HepG2 (cell line): ENCODE measurements around the gene RNF114. TPM values are rescaled to one million over a fixed set of nuclear protein-coding genes. Genes with fewer than 3 reads are reported as not detected.

Source experiments
- ASH2L ChIP-seq: fragments of 300-600, 200-600 bp; sonication (generic); IDR thresholded peaks from 2 replicates; pipeline ENCODE4 v1.7.0; 2017; ENCODE audit warnings: low read depth, mild to moderate bottlenecking, moderate library complexity, mixed read lengths, low read length; ENCODE audit not compliant: insufficient read length
- ATF2 ChIP-seq: sonication (generic); formaldehyde crosslinking; IDR thresholded peaks from 2 replicates; pipeline ENCODE4 v1.4.0; 2020; ENCODE audit warnings: missing genetic modification reagents
- CREB3 ChIP-seq: sonication (generic); formaldehyde crosslinking; IDR thresholded peaks from 2 replicates; pipeline ENCODE4 v1.5.0; 2020; ENCODE audit warnings: missing genetic modification reagents
- JDP2 ChIP-seq: sonication (generic); formaldehyde crosslinking; IDR thresholded peaks from 2 replicates; pipeline ENCODE4 v1.8.1; 2022; ENCODE audit warnings: missing genetic modification reagents, borderline replicate concordance
- MEF2D ChIP-seq: sonication (generic); formaldehyde crosslinking; IDR thresholded peaks from 2 replicates; pipeline ENCODE4 v1.5.1; 2020; ENCODE audit warnings: mild to moderate bottlenecking, missing genetic modification reagents
- PRMT3 ChIP-seq: sonication (generic); formaldehyde crosslinking; IDR thresholded peaks from 2 replicates; pipeline ENCODE4 v1.8.1; 2022; ENCODE audit warnings: low read depth, mild to moderate bottlenecking, moderate library complexity, missing genetic modification reagents, borderline replicate concordance
- RCOR2 ChIP-seq: IDR thresholded peaks from 2 replicates; pipeline ENCODE4 v1.6.1; 2016; ENCODE audit warnings: missing biosample characterization, missing genetic modification reagents
- RFX3 ChIP-seq: IDR thresholded peaks from 2 replicates; pipeline ENCODE4 v1.6.1; 2016; ENCODE audit warnings: missing biosample characterization, missing genetic modification reagents
- SOX6 ChIP-seq, 2 experiments: fragments of 450-650 bp in 1 of 2; sonication (generic) in 1 of 2; formaldehyde crosslinking in 1 of 2; IDR thresholded peaks; 2 replicates each; pipeline versions ENCODE4 v1.4.0 to v1.6.1; 2017 to 2020; ENCODE audit warnings: antibody characterized with exemption in 1 of 2, mild to moderate bottlenecking in 1 of 2, missing genetic modification reagents in 1 of 2
- SSRP1 ChIP-seq: IDR thresholded peaks from 2 replicates; pipeline ENCODE4 v1.6.1; 2016; ENCODE audit warnings: control low read depth
- TBP ChIP-seq: sonication (generic); formaldehyde crosslinking; IDR thresholded peaks from 2 replicates; pipeline ENCODE4 v1.5.0; 2020; ENCODE audit warnings: missing genetic modification reagents
- TGIF2 ChIP-seq: IDR thresholded peaks from 2 replicates; pipeline ENCODE4 v1.6.1; 2016; ENCODE audit warnings: control low read depth, missing compliant biosample characterization
- ZC3H4 ChIP-seq: sonication (generic); formaldehyde crosslinking; IDR thresholded peaks from 2 replicates; pipeline ENCODE4 v1.4.0; 2020; ENCODE audit warnings: missing genetic modification reagents, borderline replicate concordance
- ZFP36L1 ChIP-seq: sonication (generic); formaldehyde crosslinking; IDR thresholded peaks from 2 replicates; pipeline ENCODE4 v1.8.0; 2022; ENCODE audit warnings: mild to moderate bottlenecking, missing genetic modification reagents, moderate library complexity
- ZFP37 ChIP-seq: sonication (generic); formaldehyde crosslinking; IDR thresholded peaks from 2 replicates; pipeline ENCODE4 v1.4.0; 2020; ENCODE audit warnings: missing genetic modification reagents, borderline replicate concordance
- ZNF235 ChIP-seq: sonication (generic); formaldehyde crosslinking; IDR thresholded peaks from 2 replicates; pipeline ENCODE4 v1.8.1; 2023; ENCODE audit warnings: mild to moderate bottlenecking, missing genetic modification reagents, borderline replicate concordance
- ZNF282 ChIP-seq: fragments of 450-650 bp; IDR thresholded peaks from 2 replicates; pipeline ENCODE4 v1.6.1; 2018; ENCODE audit not compliant: partially characterized antibody
- ZNF841 ChIP-seq: sonication (generic); formaldehyde crosslinking; IDR thresholded peaks from 2 replicates; pipeline ENCODE4 v1.8.1; 2023; ENCODE audit warnings: missing genetic modification reagents, borderline replicate concordance
- polyA plus RNA-seq, 8 experiments: library from polyadenylated mRNA; depleted of rRNA in 3 of 8; stranded (reverse) in 7 of 8; unstranded in 1 of 8; fragments of >200 nt; fragmentation: Illumina TruSeq in 4 of 8; extraction: Trizol in 4 of 8; gene quantifications; 2 replicates each; pipeline versions ENCODE4 v1.2.1 to v1.2.3, GENCODE V29; 2011 to 2016; ENCODE audit warnings: low read depth in 4 of 8, missing spikeins in 1 of 8, mixed read lengths in 1 of 8; ENCODE audit not compliant: insufficient read depth in 1 of 8
- total RNA-seq, 5 experiments: library from RNA; depleted of rRNA; stranded (reverse); fragments of >200 nt; fragmentation: Illumina TruSeq; extraction: Trizol; gene quantifications; 2 replicates each; pipeline ENCODE4 v1.2.3, GENCODE V29; 2016; ENCODE audit warnings: low read depth in 1 of 5

RNF114 gene
- total and polyA plus RNA-seq, 2 of the 13 experiments (the other 11 are each of a cell fraction or from before 2014, with no cell fraction given): 119 to 126 TPM

- TF ChIP-seq ASH2L: no peak
- TF ChIP-seq ZC3H4 (CRISPR knock-in tag): no peak
- 0 out of 2 replicates have a peak, but pooled peaks have one; percentile 42 for TF ChIP-seq SSRP1
- TF ChIP-seq TGIF2 (CRISPR knock-in tag): peak; percentile 44; the same call in 1 of the 2 replicates
- no peak; the same call in 1 of the 2 replicates for TF ChIP-seq ZFP37 (CRISPR knock-in tag)
- TF ChIP-seq MEF2D: no peak
- TF ChIP-seq RFX3 (CRISPR knock-in tag): no peak
- TF ChIP-seq CREB3 (CRISPR knock-in tag): no peak
- no peak for TF ChIP-seq RCOR2 (CRISPR knock-in tag)
- no peak for TF ChIP-seq ZNF235
- no peak for TF ChIP-seq ZNF282
- 0 out of 2 replicates have a peak, but pooled peaks have one; percentile 3 for TF ChIP-seq ZFP36L1 (CRISPR knock-in tag)
- no peak for TF ChIP-seq ZNF841 (CRISPR knock-in tag)
- no peak for TF ChIP-seq SOX6 (IDR thresholded peaks at IDR 0.05)
- 0 out of 2 replicates have a peak, but pooled peaks have one; percentile 35 for TF ChIP-seq SOX6 (CRISPR knock-in tag; IDR thresholded peaks at IDR 0.05)
- no peak for TF ChIP-seq PRMT3 (CRISPR knock-in tag)
- no peak for TF ChIP-seq ATF2
- no peak for TF ChIP-seq JDP2
- no peak for TF ChIP-seq TBP (CRISPR knock-in tag)
Observed at GRCh38 chr20:49938173-49939163, 2.3 kb downstream of the RNF114 start (continued).
